K562 (cell line): ENCODE data around the gene MAST1. TPM values are rescaled to one million over a fixed set of nuclear protein-coding genes. Genes with fewer than 3 reads are reported as not detected.

Experiments
- ARID2 ChIP-seq: fragments of 450-650 bp; IDR thresholded peaks from 2 replicates; pipeline ENCODE4 v1.6.1; 2017; ENCODE audit warnings: antibody characterized with exemption, mild to moderate bottlenecking
- BMI1 ChIP-seq: fragments of 150-350 bp; IDR thresholded peaks from 2 replicates; pipeline ENCODE4 v1.6.1; 2014; ENCODE audit warnings: low read length
- CBX2 ChIP-seq: fragments of 200-600 bp; sonication (generic); IDR thresholded peaks from one replicate; pipeline ENCODE4 v1.6.1; 2012; ENCODE audit warnings: mild to moderate bottlenecking, low read length, inconsistent platforms; ENCODE audit not compliant: insufficient read depth, poor library complexity, severe bottlenecking
- CGGBP1 ChIP-seq: fragments of 250-450 bp; sonication (Bioruptor Pico); IDR thresholded peaks from 2 replicates; pipeline ENCODE4 v1.9.0; 2021; ENCODE audit warnings: mild to moderate bottlenecking
- FOXJ2 ChIP-seq: fragments of 200-800 bp; sonication (Bioruptor generic); IDR thresholded peaks from 2 replicates; pipeline ENCODE4 v1.6.1; 2016; ENCODE audit warnings: missing genetic modification characterization, missing compliant biosample characterization
- GTF2B ChIP-seq: IDR thresholded peaks from 2 replicates; pipeline ENCODE4 v1.6.1; 2011; ENCODE audit not compliant: insufficient read length; ENCODE audit errors: extremely low read depth
- HMG20B ChIP-seq: fragments of 250-450 bp; sonication (Bioruptor Pico); IDR thresholded peaks from 2 replicates; pipeline ENCODE4 v1.5.0; 2021; ENCODE audit warnings: mild to moderate bottlenecking
- NEUROD1 ChIP-seq: fragments of 150-350 bp; IDR thresholded peaks from 2 replicates; pipeline ENCODE4 v1.6.1; 2014; ENCODE audit warnings: borderline replicate concordance, low read length, low read depth; ENCODE audit not compliant: partially characterized antibody
- NONO ChIP-seq, 2 experiments: fragments of 200-400 bp in 1 of 2; fragments of 450-650 bp in 1 of 2; formaldehyde crosslinking in 1 of 2; IDR thresholded peaks; 2 replicates each; pipeline ENCODE4 v1.6.1; 2017; ENCODE audit warnings: low read depth in 2 of 2, mild to moderate bottlenecking in 2 of 2, moderate library complexity in 2 of 2, low read length in 1 of 2
- NR4A1 ChIP-seq, 2 experiments: fragments of 250-450 bp in 1 of 2; fragments of 450-650 bp in 1 of 2; sonication (Bioruptor Pico) in 1 of 2; IDR thresholded peaks; 2 replicates each; pipeline versions ENCODE4 v1.4.0 to v1.6.1; 2016 to 2020; ENCODE audit warnings: mild to moderate bottlenecking in 2 of 2, missing compliant biosample characterization in 1 of 2, missing genetic modification characterization in 1 of 2, moderate library complexity in 1 of 2
- POLR2G ChIP-seq: fragments of 200-400 bp; formaldehyde crosslinking; IDR thresholded peaks from 2 replicates; pipeline ENCODE4 v1.6.1; 2017; ENCODE audit warnings: low read depth, mild to moderate bottlenecking, antibody characterized with exemption, low read length, moderate library complexity
- SAFB ChIP-seq: fragments of 200-400 bp; formaldehyde crosslinking; IDR thresholded peaks from 2 replicates; pipeline ENCODE4 v1.6.1; 2017; ENCODE audit warnings: low read depth, low read length, borderline replicate concordance
- SETDB1 ChIP-seq: IDR thresholded peaks from one replicate; pipeline ENCODE4 v1.6.1; 2012; ENCODE audit warnings: low read length, control low read depth, inconsistent platforms
- U2AF1 ChIP-seq: fragments of 200-400 bp; formaldehyde crosslinking; optimal IDR thresholded peaks from 2 replicates; pipeline ENCODE3; 2017; ENCODE audit warnings: mild to moderate bottlenecking, low read depth, low read length, moderate library complexity
- ZBED1 ChIP-seq: IDR thresholded peaks from 2 replicates; pipeline ENCODE4 v1.6.1; 2014
- ZBTB11 ChIP-seq, 3 experiments: fragments of 200-800 bp in 1 of 3; fragments of 250-450 bp in 1 of 3; fragments of 450-650 bp in 1 of 3; sonication (Bioruptor Pico) in 1 of 3; sonication (Bioruptor generic) in 1 of 3; formaldehyde crosslinking in 1 of 3; IDR thresholded peaks; 2 replicates each; pipeline versions ENCODE4 v1.6.1 to v1.8.0; 2016 to 2022; ENCODE audit warnings: mild to moderate bottlenecking in 2 of 3, missing genetic modification characterization in 2 of 3, missing compliant biosample characterization in 1 of 3, moderate library complexity in 1 of 3
- ZNF436 ChIP-seq: fragments of 250-450, 450-650 bp; sonication (Bioruptor Pico); formaldehyde crosslinking; IDR thresholded peaks from 2 replicates; pipeline ENCODE4 v1.7.0; 2020; ENCODE audit warnings: mild to moderate bottlenecking
- ZNF655 ChIP-seq: fragments of 250-450 bp; sonication (Bioruptor Pico); IDR thresholded peaks from 2 replicates; pipeline ENCODE4 v1.5.0; 2021
- polyA plus RNA-seq, 8 experiments: library from polyadenylated mRNA; depleted of rRNA in 4 of 8; stranded (reverse) in 5 of 8; unstranded in 3 of 8; fragments of >200 nt; fragmentation: Nextera tagmentation in 2 of 8; fragmentation: Illumina TruSeq in 1 of 8; extraction: Ambion mirVana in 2 of 8; extraction: Trizol in 1 of 8; gene quantifications; 2 replicates each; pipeline versions ENCODE4 v1.2.1 to v1.2.3, GENCODE V29; 2011 to 2014; ENCODE audit warnings: inconsistent platforms in 1 of 8, missing spikeins in 1 of 8
- total RNA-seq, 7 experiments: library from RNA; depleted of rRNA in 6 of 7; stranded (reverse); fragments of >200 nt in 6 of 7; fragmentation: Illumina TruSeq in 2 of 7; extraction: Trizol in 2 of 7; gene quantifications; 2 replicates each; pipeline versions ENCODE4 v1.2.1 to v1.2.3, GENCODE V29; 2011 to 2021; ENCODE audit warnings: low replicate concordance in 1 of 7

Gene MAST1
- total and polyA plus RNA-seq, 9 of the 15 experiments (the other 6 are each of a cell fraction or from before 2014, with no cell fraction given), result 0.48 to 10.3 (median 3.9) TPM

GRCh38 chr19:12788682-12789097 lies 49.6 kb upstream of the MAST1 start (continued):
- TF ChIP-seq ZNF655 (CRISPR knock-in tag) (no peak), HMG20B (CRISPR knock-in tag) (no peak), ARID2 (no peak), U2AF1 (no peak), SAFB (no peak), GTF2B (no peak), BMI1 (no peak), ZBTB11 (CRISPR knock-in tag; IDR thresholded peaks at IDR 0.05) (no peak), ZNF436 (CRISPR knock-in tag) (no peak), NONO (IDR thresholded peaks at IDR 0.05; ENCODE audit: low read depth in 2 of 2, low read length in 1 of 2) (no peak), POLR2G (peak; percentile 73), CGGBP1 (CRISPR knock-in tag) (no peak), NR4A1 (CRISPR knock-in tag; IDR thresholded peaks at IDR 0.05) (no peak), NR4A1 (tag; IDR thresholded peaks at IDR 0.05) (no peak), NEUROD1 (no peak), ZBED1 (no peak), CBX2 (no peak), FOXJ2 (tag) (no peak), SETDB1 (no peak)
